Measurements from ENCODE around the gene MISP.

Gene MISP

GRCh38 chr19:746208-746819 is 4.6 kb upstream of the MISP start:
- DNase-seq (ENCODE audit: low spot score), result no peak

- no peak for DNase-seq (ENCODE audit: low spot score)
These were observed 4.0 kb upstream of the MISP start for GRCh38 chr19:746956-747355.

- no peak for DNase-seq (ENCODE audit: low spot score)
These were observed 3.3 kb upstream of the MISP start for GRCh38 chr19:747432-748273.

- no peak for DNase-seq (ENCODE audit: low spot score)
These were observed 2.7 kb upstream of the MISP start for GRCh38 chr19:748274-748598.

GRCh38 chr19:749811-750210 is 1.1 kb upstream of the MISP start:
- DNase-seq (ENCODE audit: low spot score), result no peak

- DNase-seq (ENCODE audit: low spot score), result no peak
These were observed 809 bp downstream of the MISP start for GRCh38 chr19:751501-752341.

GRCh38 chr19:752652-753517 is 2.0 kb downstream of the MISP start:
- DNase-seq (ENCODE audit: low spot score), result no peak

- DNase-seq (ENCODE audit: low spot score), result no peak
These were observed 3.6 kb downstream of the MISP start for GRCh38 chr19:754530-754929.

- no peak for DNase-seq (ENCODE audit: low spot score)
These were observed 4.2 kb downstream of the MISP start for GRCh38 chr19:755063-755462.

GRCh38 chr19:756236-756635 is 5.3 kb downstream of the MISP start:
- no peak for DNase-seq (ENCODE audit: low spot score)

GRCh38 chr19:756821-757688 is 6.1 kb downstream of the MISP start:
- DNase-seq (ENCODE audit: low spot score), result no peak

GRCh38 chr19:757811-758668 is 7.1 kb downstream of the MISP start:
- no peak for DNase-seq (ENCODE audit: low spot score)

- no peak for DNase-seq (ENCODE audit: low spot score)
These were observed 12.3 kb downstream of the MISP start for GRCh38 chr19:763181-763580.

GRCh38 chr19:763869-764268 is 13.0 kb downstream of the MISP start:
- no peak for DNase-seq (ENCODE audit: low spot score)

GRCh38 chr19:764301-764700 is 13.4 kb downstream of the MISP start:
- DNase-seq (ENCODE audit: low spot score), result no peak

GRCh38 chr19:765179-765738 is 14.3 kb downstream of the MISP start:
- no peak for DNase-seq (ENCODE audit: low spot score)

GRCh38 chr19:768424-768823 is 17.5 kb downstream of the MISP start:
- no peak for DNase-seq (ENCODE audit: low spot score)

- DNase-seq (ENCODE audit: low spot score), result no peak
These were observed 18.7 kb downstream of the MISP start for GRCh38 chr19:769616-770015.

GRCh38 chr19:771332-771785 is 20.4 kb downstream of the MISP start:
- no peak for DNase-seq (ENCODE audit: low spot score)

- DNase-seq (ENCODE audit: low spot score), result no peak
These were observed 21.2 kb downstream of the MISP start for GRCh38 chr19:772063-772462.
